HepG2 (cell line): ENCODE data around the gene CREBBP. TPM values are rescaled to one million over a fixed set of nuclear protein-coding genes. Genes with fewer than 3 reads are reported as not detected.
"Not testable (repeated sequence)": the region's sequence is repeated elsewhere in the genome, so short reads cannot be mapped to it uniquely, and the experiment has no call there.

Source experiments
- ATAC-seq: fragments of 200-7000 bp; cut with Tn5 transposase; 3 replicates; pipeline ENCODE4 v1.9.1; 2020; ENCODE audit warnings: mild to moderate bottlenecking, moderate library complexity
- BruUV-seq: library from RNA; stranded (reverse); fragments of 400-500 nt; replicated peaks from 2 replicates; lab custom pipeline; 2021; lab: Mats Ljungman, UMichigan
- CTCF ChIA-PET: fragments of 300-600 bp; formaldehyde crosslinking; extraction: SDS; loops from one replicate; lab custom pipeline; 2021; ENCODE audit warnings: low total read pairs, inconsistent platforms, low intra/inter-chr PET ratio; lab: Yijun Ruan, JAX
- POLR2A ChIA-PET: fragments of 350-600 bp; sonication (Branson Sonifier 250); formaldehyde crosslinking; loops from one replicate; lab custom pipeline; 2020; ENCODE audit warnings: antibody characterized with exemption, inconsistent platforms; lab: Yijun Ruan, JAX
- DNase-seq: peaks from one replicate; pipeline ENCODE4 v3.0.0-alpha.2; 2015; ENCODE audit warnings: low spot score
- FAIRE-seq: peaks from 3 replicates; lab custom pipeline; 2011; peaks lifted over from hg19 to GRCh38; lab: Jason Lieb, UNC
- H2AFZ ChIP-seq: one replicate; pipeline ENCODE4 v1.6.1; 2011; ENCODE audit warnings: low read length, inconsistent platforms
- H3K27ac ChIP-seq: fragments of 300-600 bp; 3 replicates; pipeline ENCODE4 v1.8.0; 2011; ENCODE audit warnings: mixed run types, mild to moderate bottlenecking, mixed read lengths, low read length, inconsistent platforms; ENCODE audit not compliant: insufficient read depth; ENCODE audit errors: extremely low read length
- H3K27me3 ChIP-seq, 2 experiments: fragments of 200-600 bp in 1 of 2; 2 replicates in 1 of 2; 3 replicates in 1 of 2; pipeline versions ENCODE4 v1.6.0 to v1.8.0; 2011; ENCODE audit warnings: low read length in 2 of 2, mild to moderate bottlenecking in 2 of 2, moderate library complexity in 2 of 2, inconsistent platforms in 1 of 2; ENCODE audit not compliant: insufficient read depth in 2 of 2, control insufficient read depth in 1 of 2
- H3K36me3 ChIP-seq, 2 experiments: fragments of 200-600 bp in 1 of 2; replicated peaks in 1 of 2; 2 replicates in 1 of 2; 3 replicates in 1 of 2; pipeline versions ENCODE4 v1.5.1 to v1.8.0; 2011; ENCODE audit warnings: low read length in 2 of 2, inconsistent platforms in 1 of 2; ENCODE audit not compliant: insufficient read depth in 2 of 2, control insufficient read depth in 1 of 2
- H3K4me1 ChIP-seq: 2 replicates; pipeline ENCODE4 v1.5.1; 2012; ENCODE audit warnings: low read length, inconsistent platforms; ENCODE audit not compliant: insufficient read depth
- H3K4me2 ChIP-seq: 2 replicates; pipeline ENCODE4 v1.6.0; 2011; ENCODE audit warnings: low read depth, low read length, inconsistent platforms
- H3K4me3 ChIP-seq, 3 experiments: fragments of 200-600 bp in 1 of 3; sonication (generic), shearing (Covaris generic) in 1 of 3; replicated peaks in 1 of 3; 2 replicates each; pipeline ENCODE4 v1.5.1; 2011 to 2016; ENCODE audit warnings: low read length in 3 of 3, inconsistent platforms in 2 of 3, low read depth in 2 of 3, mild to moderate bottlenecking in 2 of 3, control low read depth in 1 of 3, mixed read lengths in 1 of 3; ENCODE audit not compliant: insufficient read depth in 1 of 3
- H3K79me2 ChIP-seq: one replicate; pipeline ENCODE4 v1.6.1; 2011; ENCODE audit warnings: low read length, inconsistent platforms; ENCODE audit not compliant: insufficient read depth
- H3K9ac ChIP-seq: 2 replicates; pipeline ENCODE4 v1.6.0; 2011; ENCODE audit warnings: mild to moderate bottlenecking, low read depth, low read length, inconsistent platforms; ENCODE audit not compliant: insufficient read depth
- H3K9me3 ChIP-seq: 2 replicates; pipeline ENCODE4 v1.5.1; 2012; ENCODE audit warnings: mild to moderate bottlenecking, low read length
- H4K20me1 ChIP-seq: 2 replicates; pipeline ENCODE4 v1.6.0; 2011; ENCODE audit warnings: inconsistent platforms, mild to moderate bottlenecking, low read length, moderate library complexity; ENCODE audit not compliant: insufficient read depth
- ADNP ChIP-seq: sonication (generic); formaldehyde crosslinking; IDR thresholded peaks from 2 replicates; pipeline ENCODE4 v1.4.0; 2020; ENCODE audit warnings: missing genetic modification reagents
- HNRNPK ChIP-seq: fragments of 200-400 bp; formaldehyde crosslinking; IDR thresholded peaks from 2 replicates; pipeline ENCODE4 v1.6.1; 2018; ENCODE audit warnings: low read length, low read depth, moderate library complexity, mild to moderate bottlenecking; ENCODE audit not compliant: poor library complexity, severe bottlenecking
- KLF9 ChIP-seq: IDR thresholded peaks from 2 replicates; pipeline ENCODE4 v1.6.1; 2016; ENCODE audit warnings: low read depth
- PCBP2 ChIP-seq: fragments of 200-400 bp; formaldehyde crosslinking; optimal IDR thresholded peaks from 2 replicates; pipeline ENCODE3; 2018; ENCODE audit warnings: low read length, low read depth; ENCODE audit not compliant: poor library complexity, severe bottlenecking
- SAFB2 ChIP-seq: sonication (generic); formaldehyde crosslinking; IDR thresholded peaks from 2 replicates; pipeline ENCODE4 v1.5.1; 2020; ENCODE audit warnings: missing genetic modification reagents, low read depth, mild to moderate bottlenecking, borderline replicate concordance
- WGBS: methylation state at CpG from one replicate; pipeline ENCODE4 v1.1.6; 2017; ENCODE audit warnings: low lambda C conversion rate; 5-methylcytosine and 5-hydroxymethylcytosine counted together
- in situ Hi-C: cut with HindIII; loops from 2 replicates; pipeline ENCODE4 v1.10.0; 2017; ENCODE audit warnings: low pct_unique_long_range_greater_than_20kb; ENCODE audit not compliant: extremely low pct_ligation_motif_present
- intact Hi-C: fragments of 100-400 bp; cut with micrococcal nuclease; formaldehyde crosslinking; loops from one replicate; pipeline ENCODE4 v1.10.0; 2022; ENCODE audit not compliant: unreplicated experiment
- polyA plus RNA-seq, 8 experiments: library from polyadenylated mRNA; depleted of rRNA in 3 of 8; stranded (reverse) in 7 of 8; unstranded in 1 of 8; fragments of >200 nt; fragmentation: Illumina TruSeq in 4 of 8; extraction: Trizol in 4 of 8; gene quantifications; 2 replicates each; pipeline versions ENCODE4 v1.2.1 to v1.2.3, GENCODE V29; 2011 to 2016; ENCODE audit warnings: low read depth in 4 of 8, missing spikeins in 1 of 8, mixed read lengths in 1 of 8; ENCODE audit not compliant: insufficient read depth in 1 of 8
- total RNA-seq, 5 experiments: library from RNA; depleted of rRNA; stranded (reverse); fragments of >200 nt; fragmentation: Illumina TruSeq; extraction: Trizol; gene quantifications; 2 replicates each; pipeline ENCODE4 v1.2.3, GENCODE V29; 2016; ENCODE audit warnings: low read depth in 1 of 5
- TF ChIP-seq, protein P1 (sequence below): sonication (generic); formaldehyde crosslinking; IDR thresholded peaks from 2 replicates; pipeline ENCODE4 v1.5.1; 2020; ENCODE audit warnings: missing genetic modification reagents, mild to moderate bottlenecking, borderline replicate concordance

The CREBBP gene
- total and polyA plus RNA-seq, 2 of the 13 experiments (the other 11 are each of a cell fraction or from before 2014, with no cell fraction given): 5.3 to 10.4 TPM

GRCh38 chr16:3889059-3889458 lies 8.5 kb upstream of the CREBBP start:
- no peaks in the 10 kb centered on the region for H3K79me2 ChIP-seq
- BruUV-seq: no TSS peak
- in situ Hi-C loops: no loop called here
- ChIA-PET CTCF (no interaction called here), POLR2A (no interaction called here)
- TF ChIP-seq SAFB2 (CRISPR knock-in tag) (no peak), ADNP (no peak), HNRNPK (peak; percentile 91), KLF9 (no peak), PCBP2 (peak; percentile 47)
- TF ChIP-seq, protein P1, sequence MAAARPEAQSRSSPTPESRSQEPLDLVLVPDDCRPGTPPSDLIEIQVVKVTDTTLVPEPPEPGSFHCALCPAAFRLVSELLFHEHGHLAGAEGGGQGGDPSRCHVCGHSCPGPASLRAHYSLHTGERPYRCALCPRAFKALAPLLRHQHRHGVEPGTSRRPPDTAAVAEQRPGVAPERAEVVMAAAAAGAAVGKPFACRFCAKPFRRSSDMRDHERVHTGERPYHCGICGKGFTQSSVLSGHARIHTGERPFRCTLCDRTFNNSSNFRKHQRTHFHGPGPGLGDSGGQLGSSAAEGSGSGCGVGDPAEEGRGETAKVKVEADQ (CRISPR knock-in tag): no peak
- H3K36me3 ChIP-seq: no peaks in the 10 kb centered on the region
- H3K4me2 ChIP-seq: no peak overlapping the region
- 43% methylated on average over 4 of the region's 4 CpGs for WGBS
- H3K27me3 ChIP-seq: no peaks in the 10 kb centered on the region
- H4K20me1 ChIP-seq: no peaks in the 10 kb centered on the region
- intact Hi-C loops: no loop called here
- no peak overlapping the region for H3K4me3 ChIP-seq
- H3K9me3 ChIP-seq: no peaks in the 10 kb centered on the region
- H3K9ac ChIP-seq: no peak overlapping the region
- FAIRE-seq (no peak), ATAC-seq (no peak), DNase-seq (no peak)
- H3K27ac ChIP-seq: no peak overlapping the region
- H3K4me1 ChIP-seq: peaks cover 11% of the 10 kb centered on the region
- no peak overlapping the region for H2AFZ ChIP-seq

GRCh38 chr16:3885999-3886398 lies 5.5 kb upstream of the CREBBP start:
- H3K9me3 ChIP-seq, H4K20me1 ChIP-seq, H3K79me2 ChIP-seq, CTCF ChIA-PET, BruUV-seq, H3K9ac ChIP-seq, in situ Hi-C loops, H3K36me3 ChIP-seq, DNase-seq, ATAC-seq, H3K4me3 ChIP-seq, H3K27me3 ChIP-seq, POLR2A ChIA-PET, H3K27ac ChIP-seq, H2AFZ ChIP-seq, FAIRE-seq, H3K4me2 ChIP-seq, intact Hi-C loops: not testable (repeated sequence)
- WGBS: 78% methylated on average over 5 of the region's 5 CpGs
- peaks cover 42% of the 10 kb centered on the region for H3K4me1 ChIP-seq
